Hematopoietic multipotent progenitor cell treated with erythropoietin and hydrocortisone succinate and interleukin-3 and kit ligand, for 15 days (in vitro differentiated cells): Measurements from ENCODE around the gene WDR86.

Experiments
- DNase-seq: peaks from one replicate; pipeline ENCODE4 v3.0.0-alpha.2; 2015; ENCODE audit warnings: low spot score

The WDR86 gene, protein sequence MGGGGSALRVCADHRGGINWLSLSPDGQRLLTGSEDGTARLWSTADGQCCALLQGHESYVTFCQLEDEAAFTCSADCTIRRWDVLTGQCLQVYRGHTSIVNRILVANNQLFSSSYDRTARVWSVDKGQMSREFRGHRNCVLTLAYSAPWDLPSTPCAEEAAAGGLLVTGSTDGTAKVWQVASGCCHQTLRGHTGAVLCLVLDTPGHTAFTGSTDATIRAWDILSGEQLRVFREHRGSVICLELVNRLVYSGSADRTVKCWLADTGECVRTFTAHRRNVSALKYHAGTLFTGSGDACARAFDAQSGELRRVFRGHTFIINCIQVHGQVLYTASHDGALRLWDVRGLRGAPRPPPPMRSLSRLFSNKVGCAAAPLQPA

GRCh38 chr7:151409667-151410404 lies at the start of gene WDR86:
WDR86 (minus strand) TSS chr7:151410038; CDS start chr7:151409589, 449 bp downstream.
- DNase-seq = no peak

DNA sequence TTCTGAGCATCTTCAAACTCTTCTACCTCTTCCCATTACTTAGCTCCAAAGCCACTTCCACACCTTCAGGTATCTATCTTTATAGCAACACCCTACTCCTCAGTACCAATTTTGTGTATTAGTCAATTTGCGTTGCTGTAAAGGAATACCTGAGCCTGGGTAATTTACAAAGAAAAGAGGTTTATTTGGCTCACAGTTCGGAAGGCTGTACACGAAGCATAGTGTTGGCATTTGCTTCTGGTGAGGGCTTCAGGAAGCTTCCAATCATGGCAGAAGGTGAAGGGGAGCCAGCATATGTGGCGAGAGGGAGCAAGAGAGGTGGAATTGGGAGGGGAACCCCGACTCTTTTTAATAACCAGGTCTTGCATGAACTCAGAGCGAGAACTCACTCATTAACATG lies 47.7 kb upstream of the WDR86 start:
- DNase-seq = no peak

DNA sequence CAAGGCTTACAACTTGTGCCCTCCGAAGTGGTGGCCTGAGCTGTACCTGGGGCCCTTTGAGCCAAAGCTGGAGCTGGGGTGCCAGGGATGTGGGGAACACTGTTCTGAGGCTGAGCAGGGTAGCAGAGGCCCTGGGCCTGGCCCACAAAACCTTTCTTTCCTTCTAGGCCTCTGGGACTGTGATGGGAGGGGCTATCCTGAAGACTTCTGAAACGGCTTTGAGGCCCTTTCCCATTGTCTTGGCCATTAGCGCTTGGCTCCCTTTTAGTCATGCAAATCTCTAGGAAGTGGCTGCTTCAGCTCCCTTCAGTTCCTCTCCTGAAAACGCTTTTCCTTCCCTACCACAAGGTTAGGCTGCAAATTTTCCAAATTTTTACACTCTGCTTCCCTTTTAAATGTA lies 46.9 kb upstream of the WDR86 start:
- DNase-seq = no peak

DNA sequence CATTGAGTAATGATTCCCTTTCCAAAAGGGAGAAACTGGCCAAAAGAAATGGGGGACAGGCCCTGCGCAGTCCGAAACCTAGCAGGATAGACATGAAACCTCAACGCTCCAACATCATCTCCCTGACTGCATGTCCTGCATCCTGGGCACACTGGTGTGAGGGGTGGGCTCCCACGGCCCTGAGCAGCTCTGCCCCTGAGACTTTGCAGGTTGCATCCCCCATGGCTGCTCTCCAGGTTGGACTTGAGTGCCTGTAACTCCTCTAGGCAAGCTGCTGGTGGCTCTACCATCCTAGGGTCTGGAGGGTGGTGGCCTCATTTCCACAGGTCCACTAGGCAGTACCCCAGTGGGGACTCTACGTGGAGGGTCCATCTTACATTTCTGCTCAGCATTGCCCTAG lies 46.4 kb upstream of the WDR86 start:
- no peak for DNase-seq

GRCh38 chr7:151455690-151456089 lies 45.9 kb upstream of the WDR86 start:
- no peak for DNase-seq

DNA sequence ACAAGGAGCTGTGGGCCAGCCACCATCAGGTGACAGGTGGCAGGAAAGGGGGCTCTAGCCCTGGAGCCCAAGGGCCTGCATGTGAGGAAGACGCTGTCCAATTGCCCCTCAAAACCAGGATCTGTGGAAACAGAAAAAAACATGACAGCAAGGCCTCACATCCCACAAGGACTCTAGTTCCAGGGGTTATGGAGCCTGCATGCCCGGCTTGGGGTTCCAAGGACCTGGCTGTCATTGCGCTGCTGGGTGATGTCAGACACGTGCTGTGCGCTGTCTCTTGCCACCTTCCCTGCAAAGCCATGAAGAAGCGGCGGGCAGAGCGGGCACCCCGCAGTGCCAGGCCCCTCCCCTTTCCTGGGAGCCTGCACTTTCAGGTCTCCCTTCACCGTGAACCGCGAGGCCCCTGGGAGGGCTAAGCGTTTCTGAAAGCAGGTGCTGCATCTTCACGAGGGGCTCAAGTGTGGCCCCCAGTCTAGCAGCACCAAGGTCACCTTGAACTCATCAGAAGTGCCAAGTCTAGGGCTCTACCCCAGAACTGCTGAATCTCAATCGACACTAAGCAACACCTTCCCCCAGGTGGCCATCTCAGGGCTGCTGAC lies 45.2 kb upstream of the WDR86 start:
- DNase-seq = no peak

GRCh38 chr7:151454305-151454704 lies 44.5 kb upstream of the WDR86 start:
- DNase-seq = no peak

DNA sequence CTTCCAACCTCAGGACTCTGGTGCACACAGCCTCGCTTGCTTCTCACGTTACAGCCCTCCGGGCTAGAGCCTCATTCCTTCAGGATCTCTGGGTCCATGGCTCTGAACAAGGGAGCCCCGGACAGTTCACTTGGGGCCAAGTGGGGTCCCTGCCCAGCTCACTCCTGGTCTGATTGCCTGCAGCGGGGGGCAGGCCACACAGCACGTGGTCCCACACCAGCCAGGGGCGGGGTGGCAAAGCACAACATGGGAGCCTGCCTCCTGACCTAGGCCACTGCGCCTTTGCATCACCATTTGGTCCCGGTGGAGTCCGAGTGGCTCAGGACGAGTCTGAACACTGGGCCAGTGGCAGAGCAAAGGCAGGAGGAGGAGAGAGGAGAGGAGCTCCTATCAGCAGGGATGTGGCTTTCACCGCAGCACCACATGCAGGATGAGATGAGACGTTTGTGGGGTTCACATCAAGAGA lies 43.5 kb upstream of the WDR86 start:
- no peak for DNase-seq

GRCh38 chr7:151452680-151453325 lies 43.0 kb upstream of the WDR86 start:
- DNase-seq = no peak

- no peak for DNase-seq
Observed at GRCh38 chr7:151451626-151452571, 42.1 kb upstream of the WDR86 start.

DNA sequence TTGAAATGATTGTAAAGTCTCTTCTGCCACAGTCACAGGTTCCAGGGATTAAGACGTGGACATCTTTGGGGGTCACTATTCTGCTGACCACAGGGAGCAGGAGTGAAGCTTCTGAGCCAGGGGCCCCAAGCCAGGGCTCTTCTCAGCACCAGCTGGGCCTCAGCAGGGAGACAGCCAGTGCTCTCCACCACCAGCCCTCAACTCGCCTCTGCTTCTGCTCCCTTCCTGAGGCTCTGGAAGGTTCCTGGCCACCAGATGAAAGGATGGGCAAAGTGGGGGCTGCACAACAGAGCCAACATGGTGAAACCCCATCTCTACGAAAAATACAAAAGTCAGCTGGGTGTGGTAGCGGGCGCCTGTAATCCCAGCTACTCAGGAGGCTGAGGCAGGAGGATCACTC lies 41.3 kb upstream of the WDR86 start:
- DNase-seq = no peak

- DNase-seq = no peak
Observed at GRCh38 chr7:151449990-151450389, 40.2 kb upstream of the WDR86 start.

- DNase-seq = peak; percentile 41
Observed at GRCh38 chr7:151448261-151449252, 38.7 kb upstream of the WDR86 start.

- DNase-seq = no peak
Observed at GRCh38 chr7:151447901-151448260, 38.0 kb upstream of the WDR86 start.

GRCh38 chr7:151447312-151447711 lies 37.5 kb upstream of the WDR86 start:
- DNase-seq = no peak

GRCh38 chr7:151446412-151446811 lies 36.6 kb upstream of the WDR86 start:
- no peak for DNase-seq

- no peak for DNase-seq
Observed at GRCh38 chr7:151444632-151445031, 34.8 kb upstream of the WDR86 start.

- DNase-seq = no peak
Observed at GRCh38 chr7:151442776-151443496, 33.1 kb upstream of the WDR86 start.

DNA sequence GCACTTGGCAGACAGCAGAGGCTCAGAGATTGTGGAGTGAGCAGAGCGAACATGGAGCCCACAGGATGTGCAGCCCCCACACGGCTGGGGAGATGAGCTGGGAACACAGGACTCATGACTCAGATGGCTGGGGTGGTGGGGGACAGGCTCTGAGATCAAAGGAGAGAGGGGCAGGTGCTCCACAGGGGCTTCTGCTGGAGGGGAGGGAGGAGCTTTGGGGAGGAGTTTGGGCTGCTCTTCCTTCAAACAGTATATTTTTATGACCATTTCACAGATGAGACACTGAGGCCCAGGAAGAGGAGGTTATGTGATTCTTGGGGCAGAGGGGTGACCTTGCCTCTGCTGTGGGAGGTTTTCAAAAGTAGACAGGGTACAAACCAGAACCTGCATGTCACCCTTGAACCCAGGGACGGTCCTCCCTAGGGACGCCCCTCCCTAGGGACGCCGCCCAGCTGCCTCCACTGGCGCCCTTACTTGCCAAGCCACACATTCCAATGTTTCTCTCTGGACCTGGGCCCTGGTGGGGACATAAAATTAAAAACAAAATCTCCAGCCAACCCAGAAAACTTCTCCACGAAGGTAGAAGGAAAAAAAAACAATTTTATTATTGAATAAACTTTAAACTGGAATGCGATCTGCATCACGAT lies 31.1 kb upstream of the WDR86 start:
- no peak for DNase-seq
